HG03064 (cell line): ENCODE measurements around the gene TCAIM.
"Not testable (repeated sequence)": the region's sequence is repeated elsewhere in the genome, so short reads cannot be mapped to it uniquely, and the experiment has no call there.

Experiments used
- ATAC-seq: cut with Tn5 transposase; IDR thresholded peaks from one replicate; pipeline ENCODE4 v1.9.1; 2021; ENCODE audit warnings: low read depth; ENCODE audit not compliant: unreplicated experiment

The TCAIM gene

DNA sequence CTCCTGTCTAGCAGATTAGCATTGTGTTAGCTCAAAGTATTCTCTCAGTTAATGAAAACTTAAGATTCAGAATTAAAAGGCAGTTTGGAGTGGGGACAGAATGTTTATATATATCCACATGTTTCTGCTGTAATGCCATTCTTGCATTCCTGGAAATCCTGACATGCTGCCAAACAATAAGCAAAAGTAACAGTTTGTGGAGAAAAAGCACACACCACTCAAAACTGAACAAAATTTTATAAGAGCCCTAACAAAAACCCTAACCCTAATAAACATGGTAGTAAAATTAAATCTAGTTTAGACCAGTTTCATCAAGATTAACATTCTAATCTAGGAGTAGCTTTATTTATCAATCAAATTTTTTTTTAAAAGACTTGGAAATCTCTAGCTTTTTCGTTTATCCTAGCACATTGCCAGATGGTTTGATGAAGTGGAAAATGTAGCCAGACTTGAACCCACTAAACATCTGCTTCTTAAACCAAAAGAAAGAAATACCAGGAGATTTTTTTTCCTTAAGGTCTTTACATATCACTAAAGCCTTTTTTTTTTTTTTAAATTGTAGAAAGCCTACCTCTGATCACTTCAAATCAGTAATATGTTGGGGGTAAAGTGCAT, 3.7 kb downstream of the TCAIM start:
- ATAC-seq: no peak

DNA sequence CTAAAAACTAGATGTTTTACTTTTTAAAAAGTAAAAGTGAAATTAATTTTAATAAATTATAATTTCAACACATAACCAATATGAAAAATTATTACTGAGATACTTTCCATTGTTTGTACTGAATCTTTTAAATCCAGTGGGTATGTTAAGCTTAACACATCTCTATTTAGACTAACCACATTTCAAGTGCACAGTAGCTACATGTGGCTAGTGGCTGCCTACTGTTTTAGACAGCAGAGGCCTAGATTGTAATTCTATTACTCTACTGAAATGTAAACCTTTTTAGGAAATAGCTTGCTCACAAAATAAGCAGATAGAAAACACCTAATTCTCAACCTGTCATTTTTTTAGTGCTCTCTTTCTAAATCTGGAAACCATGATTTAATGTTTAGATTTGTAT, 4.9 kb downstream of the TCAIM start:
- no peak for ATAC-seq

DNA sequence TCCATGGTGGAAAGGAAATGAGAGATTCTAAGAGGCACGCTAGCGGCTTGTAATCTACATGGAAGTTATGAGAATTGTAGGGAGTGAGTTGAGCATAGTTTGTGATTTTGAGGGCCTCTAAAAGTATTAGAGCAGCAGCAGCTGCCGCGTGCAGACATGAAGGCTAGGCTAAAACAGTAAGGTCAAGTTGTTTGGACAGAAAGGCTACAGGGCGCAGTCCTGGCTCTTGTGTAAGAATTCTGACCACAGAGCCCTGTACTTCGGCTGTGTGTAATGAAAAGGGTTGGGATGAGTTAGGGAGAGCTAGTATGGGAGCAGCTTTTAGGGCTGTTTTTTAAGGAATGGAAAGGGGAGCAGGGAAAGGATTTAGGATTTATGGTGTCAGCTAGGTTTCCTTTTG, 8.0 kb downstream of the TCAIM start:
- not testable (repeated sequence) for ATAC-seq

DNA sequence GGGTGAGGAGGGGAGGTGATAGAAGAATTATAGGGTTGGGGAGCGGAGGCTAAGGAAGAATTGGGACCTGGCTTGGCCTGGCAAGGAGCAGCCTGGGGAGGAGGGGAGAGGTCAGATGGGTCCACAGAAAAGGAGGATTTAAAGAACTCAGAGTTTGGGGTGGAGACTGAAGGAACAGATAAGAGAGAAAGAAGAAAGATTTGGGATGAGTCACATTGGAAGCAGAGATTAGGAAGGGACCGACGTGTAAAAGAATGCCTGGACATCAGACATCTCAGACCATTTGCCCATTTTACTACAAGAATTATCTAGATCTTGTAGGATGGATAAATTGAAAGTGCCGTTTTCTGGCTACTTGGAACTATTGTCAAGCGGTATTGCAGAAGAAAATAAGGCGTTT, 10.4 kb downstream of the TCAIM start:
- no peak for ATAC-seq

DNA sequence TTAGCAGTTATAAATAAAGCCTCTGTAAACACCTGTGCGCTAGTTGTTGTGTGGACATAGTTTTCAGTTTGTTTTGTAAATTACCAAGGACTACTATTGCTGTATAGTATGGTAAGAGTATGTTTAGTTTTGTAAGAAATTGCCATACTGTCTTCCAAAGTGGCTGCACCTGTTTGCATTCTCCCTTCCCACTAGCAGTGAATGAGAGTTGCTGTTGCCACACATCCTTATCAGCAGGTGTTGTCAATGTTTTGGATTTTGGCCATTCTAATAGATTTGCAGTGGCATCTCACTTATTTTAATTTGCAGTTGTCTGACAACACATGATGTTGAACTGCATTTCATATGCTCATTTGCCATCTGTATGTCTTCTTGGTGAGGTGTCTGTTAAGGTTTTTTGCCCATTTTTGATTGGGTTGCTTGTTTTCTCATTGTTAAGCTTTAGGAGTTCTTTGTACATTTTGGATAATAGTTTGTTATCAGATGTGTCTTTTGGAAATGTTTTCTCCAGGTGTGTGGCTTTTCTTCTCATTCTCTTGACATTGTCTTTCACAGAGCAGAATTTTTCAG, 14.9 kb downstream of the TCAIM start:
- ATAC-seq: no peak

DNA sequence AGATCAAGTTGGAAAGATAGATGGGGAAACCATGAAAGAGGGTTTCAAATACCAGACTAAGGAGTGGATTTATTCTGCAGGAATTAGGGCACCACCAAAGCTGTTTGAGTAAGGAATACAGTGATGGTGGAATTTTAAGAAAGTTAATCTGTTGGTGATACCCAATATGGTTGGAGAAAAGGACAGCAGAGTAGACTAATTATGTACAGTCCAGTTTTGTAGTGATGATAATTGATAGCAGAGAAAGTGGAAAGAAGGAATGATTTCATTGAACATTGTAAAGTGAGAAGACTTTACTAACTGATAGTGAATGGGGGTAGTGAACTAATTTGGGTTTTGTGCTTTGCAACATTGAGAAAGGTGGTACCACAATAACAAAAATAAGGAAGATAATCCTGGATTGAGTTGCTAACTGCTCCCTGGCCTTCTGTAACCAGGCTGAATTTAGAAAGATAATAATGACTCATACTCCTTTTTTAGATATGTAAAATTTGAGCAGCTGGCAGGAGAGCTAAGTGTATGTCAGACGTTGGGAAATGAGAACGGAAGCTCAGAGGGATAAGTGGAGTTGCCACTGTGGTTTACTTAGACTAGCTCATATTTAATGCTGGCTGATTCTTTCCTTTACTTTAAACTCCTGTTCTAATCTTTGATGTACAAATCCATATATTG, 16.9 kb downstream of the TCAIM start:
- ATAC-seq: no peak

DNA sequence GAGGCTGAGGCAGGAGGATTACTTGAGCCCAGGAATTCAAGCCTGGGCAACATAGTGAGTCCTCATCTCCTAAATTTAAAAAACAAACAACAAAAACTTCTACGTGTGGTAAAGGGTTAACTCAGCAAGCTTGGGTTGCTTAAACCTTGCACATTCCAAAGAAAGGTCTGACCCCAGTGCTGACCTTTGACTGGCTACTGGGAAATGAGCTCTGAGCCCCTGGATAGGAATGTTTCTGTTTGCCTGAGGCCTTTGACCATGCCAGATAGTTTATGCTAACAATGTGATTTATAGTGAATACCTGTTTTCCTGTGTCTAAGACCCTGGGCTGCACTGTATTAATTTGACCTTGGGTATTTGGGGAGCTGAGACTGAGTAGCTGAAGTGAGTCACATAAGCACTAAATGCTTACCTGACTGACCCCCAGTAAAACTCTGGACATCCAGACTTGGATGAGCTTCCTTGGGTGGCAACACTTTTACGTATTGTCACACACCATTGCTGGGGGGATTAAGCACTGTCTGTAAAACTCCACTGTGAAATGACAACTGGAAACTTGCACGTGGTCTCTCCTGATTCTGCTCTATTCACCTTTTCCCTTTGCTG, 20.7 kb downstream of the TCAIM start:
- no peak for ATAC-seq

DNA sequence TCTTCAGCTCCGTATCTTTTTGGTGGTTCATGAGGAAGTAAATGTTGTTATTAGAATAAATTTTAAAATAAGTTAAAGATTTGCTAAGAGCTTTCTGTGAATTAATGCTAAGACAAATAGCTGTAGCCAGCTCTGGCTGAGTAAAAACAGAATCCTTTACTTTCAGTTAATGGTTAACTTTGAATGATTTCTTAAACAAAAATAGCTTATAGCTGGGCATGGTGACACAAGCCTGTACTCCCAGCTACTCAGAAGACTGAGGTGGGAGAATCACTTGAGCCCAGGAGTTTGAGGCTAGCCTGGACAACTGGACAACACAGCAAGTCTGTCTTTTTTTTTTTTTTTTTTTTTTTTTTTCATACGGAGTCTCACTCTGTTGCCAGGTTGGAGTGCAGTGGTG, 25.0 kb downstream of the TCAIM start:
- no peak for ATAC-seq

DNA sequence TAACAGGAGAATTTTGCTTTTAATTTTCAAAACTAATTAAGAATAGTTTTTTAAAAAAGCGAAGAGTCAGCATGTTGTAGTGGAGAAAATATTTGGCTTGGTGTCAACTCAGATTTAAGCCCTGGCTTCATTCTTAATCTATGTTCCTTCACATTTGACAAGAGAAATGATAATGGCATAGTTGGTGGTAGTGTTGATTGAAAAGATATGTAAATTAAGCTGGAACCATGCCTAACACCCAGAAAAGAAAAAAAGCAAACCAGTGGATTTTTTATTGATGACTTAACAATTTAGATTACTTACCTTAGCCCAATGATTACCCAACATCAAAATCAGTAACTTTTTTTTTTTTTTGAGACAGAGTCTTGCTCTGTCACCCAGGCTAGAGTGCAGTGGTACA, 27.4 kb downstream of the TCAIM start:
- no peak for ATAC-seq

DNA sequence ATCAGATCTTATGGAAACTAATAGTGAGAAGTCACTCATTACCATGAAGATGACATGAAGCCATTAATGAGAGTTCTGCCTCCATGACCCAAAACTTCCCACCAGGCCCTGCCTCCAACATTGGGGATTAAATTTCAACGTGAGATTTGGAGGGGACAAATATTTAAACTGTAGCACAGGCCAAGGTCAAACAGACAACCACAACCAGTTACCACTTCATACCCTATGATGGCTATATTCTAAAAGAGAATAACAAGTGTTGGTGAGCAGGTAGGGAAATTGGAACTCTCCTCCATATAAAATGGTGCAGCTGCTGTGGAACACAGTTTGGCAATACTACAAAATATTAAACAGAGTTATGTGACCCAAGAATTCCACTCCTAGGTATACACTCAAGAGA, 36.9 kb downstream of the TCAIM start:
- ATAC-seq: no peak

DNA sequence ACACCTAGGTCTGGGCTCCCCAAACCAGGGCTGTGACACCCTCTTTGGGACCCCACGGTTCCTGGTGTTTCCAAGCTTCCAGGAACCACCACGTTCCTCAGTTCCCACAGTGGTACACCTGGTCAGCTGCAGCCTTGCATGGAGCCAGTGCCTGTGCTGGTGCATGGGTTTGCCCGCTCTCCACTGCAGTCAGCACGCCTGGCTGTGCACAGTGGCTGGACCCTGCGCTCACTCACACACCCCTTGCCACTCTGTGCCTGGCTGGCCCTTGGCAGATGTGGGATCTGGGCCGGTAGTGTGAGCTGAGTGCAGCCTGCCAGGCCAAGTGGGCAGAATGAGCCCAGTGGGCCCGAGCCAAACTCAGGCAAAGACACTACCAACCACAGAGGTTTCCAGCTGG, 48.8 kb downstream of the TCAIM start:
- no peak for ATAC-seq

DNA sequence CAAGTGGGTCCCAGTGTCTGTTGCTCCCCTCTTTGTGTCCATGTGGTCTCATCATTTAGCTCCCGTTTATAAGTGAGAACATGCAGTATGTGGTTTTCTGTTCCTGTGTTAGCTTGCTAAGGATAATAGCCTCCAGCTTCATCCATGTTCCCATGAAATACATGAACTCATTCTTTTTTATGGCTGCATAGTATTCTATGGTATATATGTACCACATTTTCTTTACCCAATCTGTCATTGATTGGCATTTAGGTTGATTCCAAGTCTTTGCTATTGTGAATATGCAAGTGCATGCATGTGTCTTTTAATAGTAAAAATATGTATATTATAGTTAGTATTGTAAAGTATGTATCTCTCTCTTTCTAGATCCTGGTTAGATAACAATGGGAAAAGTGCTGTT, 53.9 kb downstream of the TCAIM start:
- no peak for ATAC-seq

DNA sequence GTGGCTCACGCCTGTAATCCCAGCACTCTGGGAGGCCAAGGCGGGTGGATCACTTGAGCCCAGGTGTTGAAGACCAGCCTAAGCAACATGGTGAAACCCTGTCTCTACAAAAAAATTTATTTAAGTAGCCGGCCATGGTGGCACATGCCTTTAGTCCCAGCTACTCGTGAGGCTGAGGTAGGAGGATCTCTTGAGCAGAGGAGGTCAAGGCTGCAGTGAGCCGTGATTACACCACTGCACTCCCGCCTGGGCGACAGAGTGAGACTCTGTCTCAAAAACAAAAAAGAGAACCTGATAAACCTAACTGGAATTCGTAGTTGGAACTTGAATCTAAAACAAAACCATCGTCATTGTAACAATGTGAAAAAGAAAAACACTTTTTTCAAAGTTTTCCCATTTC, 57.1 kb downstream of the TCAIM start:
- no peak for ATAC-seq

DNA sequence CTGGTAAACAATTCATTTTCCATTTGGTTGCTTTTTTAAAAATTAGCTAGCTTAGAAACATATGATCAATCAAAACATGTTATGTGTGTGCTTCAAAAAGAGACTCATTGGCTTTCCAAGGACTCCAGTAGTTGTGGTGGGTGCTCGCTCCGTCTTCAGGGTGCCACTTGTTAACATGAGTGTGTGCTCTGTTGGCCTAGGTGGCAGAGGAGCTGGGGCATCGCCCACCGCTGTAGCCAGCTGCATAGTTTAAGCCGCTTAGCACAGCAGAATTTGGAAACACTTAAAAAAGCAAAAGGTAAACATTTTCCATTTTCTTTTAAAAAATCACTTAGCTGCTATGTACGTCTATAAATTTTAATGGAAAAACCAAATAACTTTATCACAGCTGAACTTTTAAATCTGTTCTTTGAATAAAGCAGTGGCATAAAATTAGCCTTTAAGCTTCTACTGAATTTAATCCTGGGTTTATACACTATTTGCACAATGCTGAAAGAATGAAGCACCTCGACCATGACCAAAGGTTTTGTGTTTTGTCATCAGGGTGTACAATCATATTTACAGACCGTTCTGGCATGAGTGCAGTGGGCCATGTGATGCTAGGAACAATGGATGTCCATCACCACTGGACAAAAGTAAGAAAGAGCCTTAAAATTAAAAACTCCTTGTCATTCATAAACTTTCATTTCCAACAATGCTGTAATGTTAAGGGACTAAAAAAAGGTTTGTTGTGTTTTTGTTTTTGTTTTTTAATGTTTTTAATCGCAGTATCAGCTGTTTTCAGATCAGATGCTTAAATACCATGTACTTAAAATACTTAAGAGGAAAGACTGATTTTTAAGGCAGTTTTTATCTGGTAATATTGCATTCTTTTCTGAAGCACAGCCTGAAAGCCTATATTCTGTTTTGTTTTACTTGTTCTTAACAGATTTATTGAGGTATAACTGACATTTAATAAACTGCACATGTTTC, 57.9 kb downstream of the TCAIM start:
- ATAC-seq: no peak

DNA sequence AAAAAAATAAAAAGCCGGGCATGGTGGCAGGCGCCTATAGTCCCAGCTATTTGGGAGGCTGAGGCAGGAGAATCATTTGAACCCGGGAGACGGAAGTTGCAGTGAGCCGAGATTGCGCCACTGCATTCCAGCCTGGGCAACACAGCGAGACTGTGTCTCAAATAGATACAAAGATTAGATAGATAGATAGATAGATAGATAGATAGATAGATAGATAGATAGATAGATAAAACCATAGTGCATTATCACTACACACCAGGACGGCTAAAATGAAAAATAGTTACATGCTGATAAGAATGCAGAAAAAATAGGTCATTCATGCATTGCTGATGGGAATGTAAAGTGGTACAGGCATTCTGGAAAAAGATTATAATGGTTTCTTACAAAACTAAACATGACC, 59.7 kb downstream of the TCAIM start:
- not testable (repeated sequence) for ATAC-seq

DNA sequence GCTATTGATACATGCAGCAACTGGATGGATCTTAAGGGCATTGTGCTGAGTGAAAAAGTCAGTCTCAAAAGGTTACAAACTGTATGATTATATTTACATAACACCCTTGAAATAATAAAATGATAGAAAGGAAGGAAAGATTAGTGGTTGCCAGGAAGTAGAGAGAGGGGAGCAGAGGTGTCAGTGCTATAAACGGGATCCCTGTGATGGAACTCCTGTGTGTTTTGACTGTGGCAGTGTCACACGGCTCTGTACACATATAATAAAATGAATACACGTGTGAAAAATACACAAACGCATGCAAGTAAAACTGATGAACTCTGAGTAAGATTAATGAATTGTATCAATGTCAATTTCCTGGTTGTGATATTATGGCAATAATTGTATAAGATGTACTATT, 60.3 kb downstream of the TCAIM start:
- no peak for ATAC-seq

DNA sequence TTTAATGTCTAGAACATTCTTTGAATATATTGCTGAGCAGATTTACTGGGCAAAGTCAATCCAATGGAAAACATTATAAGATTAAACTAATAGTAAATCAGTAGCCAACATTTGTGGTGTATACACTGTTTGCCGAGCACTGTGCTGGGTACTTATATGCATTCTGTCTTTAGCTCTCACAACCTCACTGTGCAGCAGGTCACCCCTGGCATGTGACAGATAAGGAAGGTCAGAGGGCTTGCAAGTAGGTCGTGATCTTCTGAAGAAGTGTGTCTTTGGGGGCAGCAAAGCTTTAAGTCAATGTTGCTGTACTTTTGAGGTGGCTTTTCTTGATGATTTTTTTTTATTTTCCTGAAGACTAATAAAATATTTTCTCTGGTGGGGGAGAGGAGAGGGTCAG, 62.2 kb downstream of the TCAIM start:
- ATAC-seq: no peak

DNA sequence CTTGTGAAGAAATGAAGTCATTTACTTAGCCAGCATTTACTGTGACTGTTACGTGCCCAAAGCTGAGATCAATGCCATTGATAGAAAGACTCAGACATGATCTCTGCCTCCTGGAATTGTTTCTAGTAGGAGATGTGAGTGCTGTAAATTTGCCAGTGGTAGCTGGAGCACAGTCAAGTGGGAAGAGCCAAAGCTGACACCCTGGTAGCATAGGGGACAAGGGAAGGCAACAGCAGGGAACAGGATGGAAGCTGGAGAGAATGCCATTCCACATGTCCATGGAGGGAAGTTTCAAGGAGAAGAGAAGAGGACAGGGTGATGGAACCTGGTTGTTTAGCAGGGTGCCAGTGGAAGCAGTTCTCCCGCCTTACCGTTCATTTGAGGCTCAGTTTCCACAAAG, 64.0 kb downstream of the TCAIM start:
- ATAC-seq: no peak

DNA sequence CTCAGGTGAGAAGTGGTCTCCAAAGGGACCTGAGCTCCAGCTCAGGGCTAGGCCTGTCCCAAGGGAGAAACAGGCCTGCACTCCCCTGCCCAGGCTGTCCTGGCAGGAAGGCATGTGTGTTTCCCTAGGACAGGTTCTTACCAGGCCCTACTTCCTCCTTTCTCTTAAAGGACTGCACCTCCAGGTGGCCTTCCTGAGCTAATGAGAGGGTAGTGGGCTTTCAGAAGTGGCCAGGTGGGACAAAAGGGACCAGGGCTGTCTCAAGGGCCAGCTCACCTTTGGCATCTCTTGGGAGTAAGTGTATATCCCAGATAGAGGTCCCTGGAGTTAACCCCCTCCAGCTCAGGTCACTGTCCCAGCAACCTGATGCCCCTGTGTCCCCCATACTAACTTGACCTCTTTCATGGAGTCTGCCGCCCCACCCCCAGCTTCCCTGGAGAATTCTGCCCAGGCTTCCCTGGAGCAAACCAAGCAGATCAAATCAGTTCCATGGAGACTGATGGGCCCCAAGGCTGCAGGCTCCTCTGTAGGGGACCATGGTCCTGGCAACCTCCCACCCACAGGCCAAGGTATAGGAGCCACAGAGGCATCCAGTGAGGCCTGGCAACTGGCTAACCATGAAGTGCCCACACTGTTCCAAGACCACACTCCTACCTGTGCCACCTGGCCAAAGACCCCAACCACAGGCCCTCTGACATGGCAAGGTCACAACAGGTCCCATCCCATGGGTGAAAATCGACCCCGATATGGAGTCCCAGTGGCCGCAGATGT, 71.3 kb downstream of the TCAIM start:
- no peak for ATAC-seq

DNA sequence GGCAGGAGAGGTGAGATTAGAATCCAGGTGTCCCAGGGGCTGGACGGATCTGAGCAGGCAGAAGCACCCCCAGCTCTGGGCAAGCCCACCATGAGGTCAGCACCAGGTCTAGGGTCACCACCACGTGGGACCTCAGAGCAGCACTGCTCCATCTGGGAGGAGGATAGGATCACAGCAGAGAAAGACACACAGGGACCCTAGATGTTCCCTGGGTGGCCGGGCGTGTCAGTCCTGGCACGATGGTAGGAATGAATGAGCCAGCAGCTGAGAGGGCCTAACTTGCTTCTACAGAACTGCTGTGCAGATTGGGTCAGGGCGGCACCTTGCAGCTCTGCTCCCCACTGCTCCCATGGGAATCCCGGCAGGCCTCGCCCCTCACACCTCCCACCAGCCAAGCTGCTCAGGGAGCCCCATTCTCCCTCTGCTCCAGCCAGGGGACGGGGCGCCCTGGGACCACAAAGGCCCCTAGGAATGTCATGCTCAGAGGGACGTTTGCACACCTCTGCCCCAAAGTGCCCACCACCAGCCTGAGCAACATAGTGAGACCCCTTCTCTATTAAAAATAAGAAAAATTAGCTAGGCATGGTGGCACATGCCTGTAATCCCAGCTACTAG, 72.6 kb downstream of the TCAIM start:
- no peak for ATAC-seq
